HEK293 (cell line): Measurements from ENCODE around the gene ADM.

Source experiments
- CTCF ChIA-PET: fragments of 350-600 bp; formaldehyde crosslinking; extraction: SDS; loops from one replicate; lab custom pipeline; 2021; ENCODE audit warnings: antibody characterized with exemption; lab: Yijun Ruan, JAX
- POLR2A ChIA-PET: fragments of 300-600 bp; formaldehyde crosslinking; extraction: SDS; loops from one replicate; lab custom pipeline; 2020; ENCODE audit warnings: antibody characterized with exemption, inconsistent platforms; lab: Yijun Ruan, JAX
- H3K27ac ChIP-seq: fragments of 200-500 bp; sonication (Bioruptor generic); 2 replicates; pipeline ENCODE4 v1.5.1; 2014; ENCODE audit warnings: low read depth, low read length, control low read depth, inconsistent platforms; ENCODE audit errors: extremely low read depth
- H3K36me3 ChIP-seq, 2 experiments: fragments of 200-500 bp in 1 of 2; sonication (Bioruptor generic) in 1 of 2; 1 replicate in 1 of 2; 2 replicates in 1 of 2; pipeline ENCODE4 v1.5.1; 2014 to 2017; ENCODE audit warnings: inconsistent platforms in 2 of 2, low read length in 2 of 2; ENCODE audit not compliant: control insufficient read depth in 2 of 2, insufficient read depth in 1 of 2
- H3K4me1 ChIP-seq: fragments of 200-500 bp; sonication (Bioruptor generic); 2 replicates; pipeline ENCODE4 v1.5.1; 2014; ENCODE audit warnings: mild to moderate bottlenecking, low read length, inconsistent platforms; ENCODE audit not compliant: control insufficient read depth, insufficient read depth
- H3K4me3 ChIP-seq: 2 replicates; pipeline ENCODE4 v1.5.1; 2011; ENCODE audit warnings: low read depth, mild to moderate bottlenecking, control low read depth, low read length, moderate library complexity
- H3K9me3 ChIP-seq: fragments of 200-500 bp; sonication (Bioruptor generic); 2 replicates; pipeline ENCODE4 v1.5.1; 2014; ENCODE audit warnings: low read depth, low read length, inconsistent platforms; ENCODE audit not compliant: control insufficient read depth, insufficient read depth
- ATF2 ChIP-seq: fragments of 450-650 bp; formaldehyde crosslinking; IDR thresholded peaks from 2 replicates; pipeline ENCODE4 v1.5.1; 2016; ENCODE audit warnings: missing biosample characterization, missing genetic modification characterization, low read depth
- EGR2 ChIP-seq: fragments of 450-650 bp; formaldehyde crosslinking; IDR thresholded peaks from 2 replicates; pipeline ENCODE4 v1.5.1; 2016; ENCODE audit warnings: low read depth, missing biosample characterization, missing genetic modification characterization
- ELK4 ChIP-seq: IDR thresholded peaks from 2 replicates; pipeline ENCODE4 v1.6.1; 2011; ENCODE audit warnings: mild to moderate bottlenecking, low read depth, low read length, borderline replicate concordance
- GFI1B ChIP-seq: fragments of 450-650 bp; formaldehyde crosslinking; IDR thresholded peaks from 2 replicates; pipeline ENCODE4 v1.5.1; 2016; ENCODE audit warnings: missing biosample characterization, missing genetic modification characterization
- GLIS1 ChIP-seq: fragments of 450-650 bp; formaldehyde crosslinking; IDR thresholded peaks from 2 replicates; pipeline ENCODE4 v1.5.1; 2016; ENCODE audit warnings: missing biosample characterization, missing genetic modification characterization
- HIC1 ChIP-seq: fragments of 450-650 bp; formaldehyde crosslinking; IDR thresholded peaks from 2 replicates; pipeline ENCODE4 v1.5.1; 2016; ENCODE audit warnings: missing biosample characterization, missing genetic modification characterization
- HOXC10 ChIP-seq: sonication (generic); formaldehyde crosslinking; IDR thresholded peaks from 2 replicates; pipeline ENCODE4 v1.8.1; 2023; ENCODE audit warnings: mild to moderate bottlenecking, missing genetic modification reagents
- KLF1 ChIP-seq: fragments of 450-650 bp; formaldehyde crosslinking; IDR thresholded peaks from 2 replicates; pipeline ENCODE4 v1.5.1; 2016; ENCODE audit warnings: missing biosample characterization, missing genetic modification characterization
- MYNN ChIP-seq: fragments of 450-650 bp; formaldehyde crosslinking; IDR thresholded peaks from 2 replicates; pipeline ENCODE4 v1.5.1; 2016; ENCODE audit warnings: missing biosample characterization, missing genetic modification characterization, borderline replicate concordance
- SP2 ChIP-seq: fragments of 450-650 bp; formaldehyde crosslinking; IDR thresholded peaks from 2 replicates; pipeline ENCODE4 v1.5.1; 2016; ENCODE audit warnings: missing biosample characterization, missing genetic modification characterization
- ZBTB21 ChIP-seq: fragments of 450-650 bp; formaldehyde crosslinking; IDR thresholded peaks from 2 replicates; pipeline ENCODE4 v1.5.1; 2017; ENCODE audit warnings: missing biosample characterization, missing genetic modification characterization
- ZNF132 ChIP-seq: fragments of 450-650 bp; formaldehyde crosslinking; IDR thresholded peaks from 2 replicates; pipeline ENCODE4 v1.5.1; 2017; ENCODE audit warnings: missing biosample characterization, missing genetic modification characterization, borderline replicate concordance
- ZNF138 ChIP-seq: fragments of 450-650 bp; formaldehyde crosslinking; IDR thresholded peaks from 2 replicates; pipeline ENCODE4 v1.5.1; 2016; ENCODE audit warnings: missing biosample characterization, missing genetic modification characterization, borderline replicate concordance
- ZNF324 ChIP-seq: fragments of 450-650 bp; formaldehyde crosslinking; IDR thresholded peaks from 2 replicates; pipeline ENCODE4 v1.5.1; 2016; ENCODE audit warnings: missing biosample characterization, missing genetic modification characterization
- ZNF335 ChIP-seq: fragments of 450-650 bp; formaldehyde crosslinking; conservative IDR thresholded peaks from 2 replicates; pipeline ENCODE4 v1.5.1; 2016; ENCODE audit warnings: missing biosample characterization, missing genetic modification characterization
- ZNF350 ChIP-seq: fragments of 450-650 bp; formaldehyde crosslinking; IDR thresholded peaks from 2 replicates; pipeline ENCODE4 v1.5.0; 2017; ENCODE audit warnings: missing biosample characterization, mild to moderate bottlenecking, missing genetic modification characterization
- ZNF548 ChIP-seq: fragments of 450-650 bp; formaldehyde crosslinking; IDR thresholded peaks from 2 replicates; pipeline ENCODE4 v1.5.1; 2016; ENCODE audit warnings: missing biosample characterization, missing genetic modification characterization
- ZNF549 ChIP-seq: fragments of 450-650 bp; IDR thresholded peaks from 2 replicates; pipeline ENCODE4 v1.5.1; 2018; ENCODE audit warnings: missing biosample characterization, missing genetic modification characterization, mild to moderate bottlenecking, inconsistent platforms, moderate library complexity
- ZNF560 ChIP-seq: fragments of 450-650 bp; formaldehyde crosslinking; IDR thresholded peaks from 2 replicates; pipeline ENCODE4 v1.5.1; 2017; ENCODE audit warnings: missing biosample characterization, missing genetic modification characterization, borderline replicate concordance
- ZNF585B ChIP-seq: fragments of 450-650 bp; formaldehyde crosslinking; IDR thresholded peaks from 2 replicates; pipeline ENCODE4 v1.5.1; 2016; ENCODE audit warnings: missing biosample characterization, missing genetic modification characterization
- ZNF621 ChIP-seq: fragments of 450-650 bp; formaldehyde crosslinking; IDR thresholded peaks from 2 replicates; pipeline ENCODE4 v1.5.1; 2017; ENCODE audit warnings: missing biosample characterization, missing genetic modification characterization
- ZNF624 ChIP-seq: fragments of 450-650 bp; formaldehyde crosslinking; IDR thresholded peaks from 2 replicates; pipeline ENCODE4 v1.5.1; 2017; ENCODE audit warnings: missing biosample characterization, missing genetic modification characterization
- ZNF626 ChIP-seq: fragments of 450-650 bp; sonication (Bioruptor Pico); formaldehyde crosslinking; IDR thresholded peaks from 2 replicates; pipeline ENCODE4 v1.5.1; 2018; ENCODE audit warnings: missing biosample characterization, missing genetic modification characterization, inconsistent platforms
- ZNF629 ChIP-seq: fragments of 450-650 bp; formaldehyde crosslinking; IDR thresholded peaks from 2 replicates; pipeline ENCODE4 v1.5.1; 2017; ENCODE audit warnings: missing biosample characterization, missing genetic modification characterization
- ZNF658 ChIP-seq: fragments of 450-650 bp; formaldehyde crosslinking; IDR thresholded peaks from 2 replicates; pipeline ENCODE4; 2016; ENCODE audit warnings: missing biosample characterization, missing genetic modification characterization
- ZSCAN5A ChIP-seq: fragments of 450-650 bp; formaldehyde crosslinking; IDR thresholded peaks from 2 replicates; pipeline ENCODE4 v1.5.1; 2016; ENCODE audit warnings: missing biosample characterization, missing genetic modification characterization
- ZXDB ChIP-seq: fragments of 450-650 bp; formaldehyde crosslinking; IDR thresholded peaks from 2 replicates; pipeline ENCODE4 v1.5.1; 2016; ENCODE audit warnings: missing biosample characterization, missing genetic modification characterization

Gene ADM

GRCh38 chr11:10257478-10257877 lies 47.4 kb upstream of the ADM start:
- CTCF ChIA-PET = no interaction called here
- Histone ChIP-seq H3K9me3 (no peaks in the 10 kb centered on the region), H3K4me1 (no peaks in the 10 kb centered on the region; the same call in 1 of the 2 replicates), H3K36me3 (no peaks in the 10 kb centered on the region)
- POLR2A ChIA-PET = interaction anchor here (0.6 to 3.3 kb wide), 3 partner anchors 24 to 50 kb away, joined by 3 to 25 read pairs (median 4); partner anchors contain the start of gene ADM
- TF ChIP-seq ZNF585B (tag by site-specific recombination) (no peak), GLIS1 (tag by site-specific recombination) (0 out of 2 replicates have a peak, but pooled peaks have one; percentile 30), ZNF335 (peak; percentile 69)
- TF ChIP-seq, all 188 proteins: peak for 2
- Histone ChIP-seq H3K4me3 (no peak overlapping the region), H3K27ac (no peak overlapping the region)

- ChIA-PET POLR2A (no interaction called here), CTCF (no interaction called here)
- TF ChIP-seq ELK4 (no peak), ZNF350 (tag by site-specific recombination) (no peak), ZNF621 (tag by site-specific recombination) (no peak), HOXC10 (no peak), ZNF138 (tag by site-specific recombination) (no peak)
- no peaks in the 10 kb centered on the region; the same call in 1 of the 2 replicates for H3K4me1 ChIP-seq
- H3K36me3 ChIP-seq = no peaks in the 10 kb centered on the region
- no peak overlapping the region for H3K4me3 ChIP-seq
- H3K9me3 ChIP-seq = no peaks in the 10 kb centered on the region
- H3K27ac ChIP-seq = no peak overlapping the region
Observed at GRCh38 chr11:10261821-10262220, 43.1 kb upstream of the ADM start.

GRCh38 chr11:10263929-10264328 lies 40.9 kb upstream of the ADM start:
- Histone ChIP-seq H3K27ac (no peak overlapping the region), H3K4me1 (no peaks in the 10 kb centered on the region)
- ChIA-PET POLR2A (interaction anchor here (1.2 to 1.8 kb wide), 3 partner anchors 24 to 41 kb away, joined by 3 to 11 read pairs (median 4); partner anchors contain the start of gene ADM), CTCF (no interaction called here)
- no peak for TF ChIP-seq ZNF132
- TF ChIP-seq ZNF549 (tag by site-specific recombination) = no peak
- no peak for TF ChIP-seq HIC1 (tag by site-specific recombination)
- TF ChIP-seq KLF1 (tag by site-specific recombination) = no peak
- TF ChIP-seq ZNF626 = no peak
- TF ChIP-seq ZNF548 (tag by site-specific recombination) = no peak
- TF ChIP-seq SP2 = no peak
- TF ChIP-seq ZNF560 (tag by site-specific recombination) = no peak
- TF ChIP-seq ZNF624 (tag by site-specific recombination) = no peak
- no peak for TF ChIP-seq ZSCAN5A (tag by site-specific recombination)
- TF ChIP-seq EGR2 (tag by site-specific recombination) = no peak
- no peak for TF ChIP-seq ZBTB21 (tag by site-specific recombination)
- TF ChIP-seq ZNF324 (tag by site-specific recombination) = no peak
- TF ChIP-seq ZXDB (tag by site-specific recombination) = no peak
- no peak for TF ChIP-seq ZNF629 (tag by site-specific recombination)
- TF ChIP-seq GFI1B = no peak
- no peak for TF ChIP-seq ZNF658 (tag by site-specific recombination)
- TF ChIP-seq MYNN (tag by site-specific recombination) = no peak
- TF ChIP-seq ATF2 (tag by site-specific recombination) = no peak
- TF ChIP-seq, all 188 proteins: peak for 0
- H3K36me3 ChIP-seq = no peaks in the 10 kb centered on the region
- H3K4me3 ChIP-seq = no peak overlapping the region
- no peaks in the 10 kb centered on the region for H3K9me3 ChIP-seq
